Bronchial epithelial cell (primary cell): Measurements from ENCODE around the gene ANKFN1. TPM values are rescaled to one million over a fixed set of nuclear protein-coding genes. Genes with fewer than 3 reads are reported as not detected.

Experiments
- DNase-seq: peaks from one replicate; pipeline ENCODE4 v3.0.0-alpha.2; 2010; ENCODE audit warnings: low read depth
- FAIRE-seq: peaks from 2 replicates; lab custom pipeline; 2011; peaks lifted over from hg19 to GRCh38; lab: Jason Lieb, UNC
- H3K27me3 ChIP-seq: 2 replicates; pipeline ENCODE4 v1.5.1; 2011; ENCODE audit warnings: low read length; ENCODE audit not compliant: control insufficient read depth, insufficient read depth
- H3K36me3 ChIP-seq: 2 replicates; pipeline ENCODE4 v1.5.1; 2011; ENCODE audit warnings: low read length; ENCODE audit not compliant: control insufficient read depth, insufficient read depth
- H3K4me3 ChIP-seq: 2 replicates; pipeline ENCODE4 v1.5.1; 2011; ENCODE audit warnings: mild to moderate bottlenecking, low read depth, low read length, control low read depth
- total RNA-seq: library from RNA; depleted of rRNA; stranded (reverse); fragments of >200 nt; gene quantifications from 2 replicates; pipeline ENCODE4 v1.2.1, GENCODE V29; 2014
- TF ChIP-seq, protein P1 (sequence below): IDR thresholded peaks from 2 replicates; pipeline ENCODE4 v1.5.1; 2011; ENCODE audit warnings: mild to moderate bottlenecking, moderate library complexity, low read length, control low read depth, inconsistent platforms; ENCODE audit not compliant: insufficient read depth, severe bottlenecking

The ANKFN1 gene
- total RNA-seq, 1 donor from 2014 or later = under 0.01 TPM

DNA sequence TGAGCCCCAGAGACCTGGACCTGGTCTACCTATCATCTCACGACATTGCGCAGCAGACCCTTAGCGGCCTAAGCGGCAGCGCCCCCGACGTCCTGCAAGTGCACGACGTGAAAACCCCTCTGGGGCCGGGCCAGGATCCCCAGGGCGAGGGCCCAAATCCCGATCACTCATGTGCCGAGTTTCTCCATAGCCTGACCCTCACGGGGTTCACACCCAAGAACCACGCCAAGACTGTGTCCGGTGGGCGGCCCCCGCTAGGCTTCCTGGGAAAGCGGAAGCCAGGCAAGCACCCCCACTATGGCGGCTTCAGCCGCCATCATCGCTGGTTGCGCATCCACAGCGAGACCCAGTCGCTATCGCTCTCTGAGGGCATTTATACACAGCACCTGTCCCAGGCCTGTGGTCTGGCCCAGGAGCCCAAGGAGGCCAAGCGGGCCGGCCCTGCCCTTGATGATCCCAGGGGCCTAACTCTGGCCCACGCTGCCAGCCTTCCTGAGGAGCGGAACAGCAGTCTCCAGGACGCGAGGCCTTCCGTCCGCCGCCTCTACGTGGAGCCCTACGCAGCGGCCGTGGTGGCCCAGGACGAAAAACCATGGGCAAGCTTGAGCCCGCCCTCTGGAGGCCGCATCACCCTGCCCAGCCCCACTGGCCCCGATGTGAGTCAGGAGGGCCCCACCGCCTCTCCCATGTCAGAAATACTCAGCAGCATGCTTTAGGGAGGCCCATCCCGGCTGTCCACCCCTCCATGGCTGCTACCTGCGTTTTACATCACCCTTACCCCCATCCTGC lies 357.5 kb downstream of the ANKFN1 start:
- Histone ChIP-seq H3K36me3 (no peaks in the 10 kb centered on the region), H3K27me3 (no peaks in the 10 kb centered on the region), H3K4me3 (no peak overlapping the region)
- TF ChIP-seq, protein P1, sequence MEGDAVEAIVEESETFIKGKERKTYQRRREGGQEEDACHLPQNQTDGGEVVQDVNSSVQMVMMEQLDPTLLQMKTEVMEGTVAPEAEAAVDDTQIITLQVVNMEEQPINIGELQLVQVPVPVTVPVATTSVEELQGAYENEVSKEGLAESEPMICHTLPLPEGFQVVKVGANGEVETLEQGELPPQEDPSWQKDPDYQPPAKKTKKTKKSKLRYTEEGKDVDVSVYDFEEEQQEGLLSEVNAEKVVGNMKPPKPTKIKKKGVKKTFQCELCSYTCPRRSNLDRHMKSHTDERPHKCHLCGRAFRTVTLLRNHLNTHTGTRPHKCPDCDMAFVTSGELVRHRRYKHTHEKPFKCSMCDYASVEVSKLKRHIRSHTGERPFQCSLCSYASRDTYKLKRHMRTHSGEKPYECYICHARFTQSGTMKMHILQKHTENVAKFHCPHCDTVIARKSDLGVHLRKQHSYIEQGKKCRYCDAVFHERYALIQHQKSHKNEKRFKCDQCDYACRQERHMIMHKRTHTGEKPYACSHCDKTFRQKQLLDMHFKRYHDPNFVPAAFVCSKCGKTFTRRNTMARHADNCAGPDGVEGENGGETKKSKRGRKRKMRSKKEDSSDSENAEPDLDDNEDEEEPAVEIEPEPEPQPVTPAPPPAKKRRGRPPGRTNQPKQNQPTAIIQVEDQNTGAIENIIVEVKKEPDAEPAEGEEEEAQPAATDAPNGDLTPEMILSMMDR = no peak
- no peak for FAIRE-seq
- DNase-seq = no peak

DNA sequence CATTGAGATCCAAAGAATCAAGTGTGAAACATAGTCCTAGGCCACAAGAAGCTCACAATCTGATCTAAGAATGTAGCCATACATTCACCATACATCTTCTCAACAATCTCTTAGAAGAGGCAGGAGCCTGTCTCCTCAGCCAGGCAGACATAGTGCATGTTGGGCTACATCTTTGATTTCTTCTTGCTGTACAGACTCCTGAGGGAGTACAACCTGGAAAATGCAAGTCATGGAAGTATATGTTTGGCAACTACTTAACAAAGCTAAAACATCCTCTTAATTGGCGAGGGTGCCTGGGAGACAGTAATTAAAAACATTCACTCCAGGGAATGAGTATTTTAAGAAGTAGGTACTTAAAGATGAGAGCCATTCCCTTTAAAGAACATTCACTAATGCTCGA lies 361.0 kb downstream of the ANKFN1 start:
- FAIRE-seq (no peak), DNase-seq (no peak)
- H3K27me3 ChIP-seq = no peaks in the 10 kb centered on the region
- H3K36me3 ChIP-seq = no peaks in the 10 kb centered on the region
- H3K4me3 ChIP-seq = no peak overlapping the region
- TF ChIP-seq, protein P1 = no peak

- no peaks in the 10 kb centered on the region for H3K27me3 ChIP-seq
- TF ChIP-seq, protein P1 = no peak
- H3K36me3 ChIP-seq = no peaks in the 10 kb centered on the region
- no peak for FAIRE-seq
- DNase-seq = no peak
- H3K4me3 ChIP-seq = no peak overlapping the region
These were observed 361.6 kb downstream of the ANKFN1 start for GRCh38 chr17:56514899-56515298.

- TF ChIP-seq, protein P1 = no peak
- no peak for DNase-seq
- no peaks in the 10 kb centered on the region for H3K36me3 ChIP-seq
- no peaks in the 10 kb centered on the region for H3K27me3 ChIP-seq
- no peak for FAIRE-seq
- H3K4me3 ChIP-seq = no peak overlapping the region
These were observed 368.3 kb downstream of the ANKFN1 start for GRCh38 chr17:56521414-56522141.

- TF ChIP-seq, protein P1 = no peak
- Histone ChIP-seq H3K36me3 (no peaks in the 10 kb centered on the region), H3K27me3 (no peaks in the 10 kb centered on the region), H3K4me3 (no peak overlapping the region)
- DNase-seq (no peak), FAIRE-seq (no peak)
These were observed 369.8 kb downstream of the ANKFN1 start for GRCh38 chr17:56523042-56523441.
